Endothelial cell of umbilical vein (primary cell): Measurements from ENCODE around the gene GEMIN7. TPM values are rescaled to one million over a fixed set of nuclear protein-coding genes. Genes with fewer than 3 reads are reported as not detected.

ENCODE experiments used
- BruUV-seq: library from RNA; stranded (reverse); fragments of 400-500 nt; replicated peaks from 2 replicates; lab custom pipeline; 2021; lab: Mats Ljungman, UMichigan
- CTCF ChIA-PET: fragments of 300-600, 350-600 bp; sonication (Branson Sonifier 250); formaldehyde crosslinking; loops from one replicate; lab custom pipeline; 2021; ENCODE audit warnings: antibody characterized with exemption, inconsistent platforms; lab: Charles Lee
- POLR2A ChIA-PET: fragments of 300-600, 350-600 bp; sonication (Branson Sonifier 250); formaldehyde crosslinking; loops from one replicate; lab custom pipeline; 2021; ENCODE audit warnings: antibody characterized with exemption, inconsistent platforms; lab: Charles Lee
- DNase-seq: peaks from one replicate; pipeline ENCODE4 v3.0.0-alpha.2; 2011; ENCODE audit warnings: low read depth, low spot score
- FAIRE-seq: peaks from 2 replicates; lab custom pipeline; 2011; peaks lifted over from hg19 to GRCh38; lab: Jason Lieb, UNC
- H2AFZ ChIP-seq: 2 replicates; pipeline ENCODE4 v1.6.0; 2012; ENCODE audit warnings: low read depth, low read length, control low read depth, inconsistent platforms
- H3K27ac ChIP-seq: 2 replicates; pipeline ENCODE4 v1.5.1; 2011; ENCODE audit warnings: low read depth, mild to moderate bottlenecking, control low read depth, low read length, moderate library complexity; ENCODE audit not compliant: insufficient read depth
- H3K27me3 ChIP-seq, 2 experiments: 2 replicates each; pipeline versions ENCODE4 v1.6.0 to v1.6.1; 2011; ENCODE audit warnings: low read length in 2 of 2, mixed read lengths in 1 of 2; ENCODE audit not compliant: control insufficient read depth in 2 of 2, insufficient read depth in 2 of 2
- H3K36me3 ChIP-seq, 2 experiments: 2 replicates in 1 of 2; 3 replicates in 1 of 2; pipeline ENCODE4 v1.5.1; 2011; ENCODE audit warnings: low read length in 2 of 2, mild to moderate bottlenecking in 1 of 2, moderate library complexity in 1 of 2; ENCODE audit not compliant: control insufficient read depth in 2 of 2, insufficient read depth in 2 of 2; ENCODE audit errors: extremely low read depth in 1 of 2
- H3K4me1 ChIP-seq: 3 replicates; pipeline ENCODE4 v1.5.1; 2011; ENCODE audit warnings: mild to moderate bottlenecking, low read length; ENCODE audit not compliant: control insufficient read depth, insufficient read depth; ENCODE audit errors: extremely low read depth
- H3K4me2 ChIP-seq: 2 replicates; pipeline ENCODE4 v1.6.1; 2011; ENCODE audit warnings: low read length, control low read depth, mixed read lengths; ENCODE audit not compliant: insufficient read depth
- H3K4me3 ChIP-seq, 3 experiments: fragments of 200-600 bp in 1 of 3; sonication (generic), shearing (Covaris generic) in 1 of 3; replicated peaks in 1 of 3; 2 replicates each; pipeline ENCODE4 v1.5.1; 2011 to 2016; ENCODE audit warnings: control low read depth in 3 of 3, low read length in 3 of 3, mild to moderate bottlenecking in 2 of 3, inconsistent platforms in 1 of 3, low read depth in 1 of 3, moderate library complexity in 1 of 3; ENCODE audit not compliant: insufficient read depth in 1 of 3
- H3K79me2 ChIP-seq: 2 replicates; pipeline ENCODE4 v1.6.0; 2012; ENCODE audit warnings: low read length, inconsistent platforms; ENCODE audit not compliant: control insufficient read depth, insufficient read depth
- H3K9ac ChIP-seq: replicated peaks from 2 replicates; pipeline ENCODE3; 2011; ENCODE audit warnings: low read length, control low read depth; ENCODE audit not compliant: insufficient read depth; ENCODE audit errors: extremely low read depth
- H3K9me1 ChIP-seq: replicated peaks from 3 replicates; pipeline ENCODE4 v1.6.0; 2011; ENCODE audit warnings: mild to moderate bottlenecking, low read length; ENCODE audit not compliant: control insufficient read depth, insufficient read depth; ENCODE audit errors: extremely low read depth
- H3K9me3 ChIP-seq: replicated peaks from 2 replicates; pipeline ENCODE4 v1.5.1; 2012; ENCODE audit warnings: low read length, inconsistent platforms; ENCODE audit not compliant: control insufficient read depth, insufficient read depth
- H4K20me1 ChIP-seq: replicated peaks from 2 replicates; pipeline ENCODE3; 2011; ENCODE audit warnings: mild to moderate bottlenecking, low read length; ENCODE audit not compliant: control insufficient read depth, insufficient read depth; ENCODE audit errors: extremely low read depth
- EZH2 ChIP-seq: IDR thresholded peaks from 2 replicates; pipeline ENCODE4 v1.6.1; 2012; ENCODE audit warnings: borderline replicate concordance, low read depth, mild to moderate bottlenecking, moderate library complexity, low read length, inconsistent platforms; ENCODE audit not compliant: severe bottlenecking
- FOS ChIP-seq: IDR thresholded peaks from 2 replicates; pipeline ENCODE4 v1.6.1; 2011; ENCODE audit warnings: mild to moderate bottlenecking, low read length, moderate library complexity, borderline replicate concordance; ENCODE audit not compliant: insufficient read depth
- GATA2 ChIP-seq: IDR thresholded peaks from 2 replicates; pipeline ENCODE4 v1.7.0; 2011; ENCODE audit warnings: low read depth, mild to moderate bottlenecking, moderate library complexity, mixed read lengths, low read length; ENCODE audit not compliant: insufficient read length, insufficient read depth
- JUN ChIP-seq: IDR thresholded peaks from 2 replicates; pipeline ENCODE4 v1.6.1; 2011; ENCODE audit warnings: borderline replicate concordance, low read depth; ENCODE audit not compliant: insufficient read length, insufficient read depth
- MAX ChIP-seq: IDR thresholded peaks from 2 replicates; pipeline ENCODE4 v1.6.1; 2011; ENCODE audit not compliant: insufficient read depth, insufficient read length
- MYC ChIP-seq: IDR thresholded peaks from one replicate; pipeline ENCODE4 v1.6.1; 2011; ENCODE audit warnings: mild to moderate bottlenecking, low read depth, low read length
- POLR2A ChIP-seq: IDR thresholded peaks from 2 replicates; pipeline ENCODE4 v1.6.1; 2012; ENCODE audit warnings: low read depth, mild to moderate bottlenecking, control low read depth, low read length
- POLR2AphosphoS5 ChIP-seq: IDR thresholded peaks from 2 replicates; pipeline ENCODE4 v1.6.1; 2012; ENCODE audit warnings: low read depth, mild to moderate bottlenecking, control low read depth, low read length, moderate library complexity; ENCODE audit not compliant: insufficient read depth
- dilution Hi-C: fragments of 300-500 bp; cut with MboI; formaldehyde crosslinking; loops from one replicate; pipeline ENCODE4 v1.15.0; 2019; ENCODE audit warnings: low sequenced_read_pairs; ENCODE audit not compliant: extremely low pct_ligation_motif_present
- intact Hi-C: fragments of 100-400 bp; cut with micrococcal nuclease; formaldehyde crosslinking; loops from one replicate; pipeline ENCODE4 v1.10.0; 2022
- polyA plus RNA-seq, 4 experiments: library from polyadenylated mRNA; depleted of rRNA in 3 of 4; stranded (reverse) in 3 of 4; unstranded in 1 of 4; fragments of >200 nt; gene quantifications; 2 replicates each; pipeline versions ENCODE4 v1.2.1 to v1.2.3, GENCODE V29; 2011 to 2012; ENCODE audit warnings: missing spikeins in 1 of 4
- total RNA-seq: library from RNA; stranded (reverse); gene quantifications from 2 replicates; pipeline ENCODE4 v1.2.3, GENCODE V29; 2021
- TF ChIP-seq, protein P1 (sequence below), 2 donors: IDR thresholded peaks; 1 replicate in 1 of 2; 2 replicates in 1 of 2; pipeline ENCODE4 v1.5.1; 2011; ENCODE audit warnings: low read length in 2 of 2, mild to moderate bottlenecking in 2 of 2, moderate library complexity in 2 of 2, control low read depth in 1 of 2, inconsistent platforms in 1 of 2, low read depth in 1 of 2; ENCODE audit not compliant: insufficient read depth in 1 of 2; ENCODE audit errors: extremely low read depth in 1 of 2

The GEMIN7 gene
- total and polyA plus RNA-seq, 2 donors (not counting 3 experiments of a cell fraction or from before 2014, with no cell fraction given) = 34.2 to 53.7 TPM

GRCh38 chr19:45038931-45039893 is 39.8 kb upstream of the GEMIN7 start, which contains the start of gene CLASRP:
TSS of gene CLASRP (plus strand) at chr19:45039045. CDS start at chr19:45040213, 1,168 bp downstream.
- Histone ChIP-seq H3K4me3 (peak within 1 kb of the TSS; percentile 55 to 95 (median 69)), H3K27ac (peak within 1 kb of the TSS; percentile 74), H4K20me1 (peaks cover 3% of the 10 kb centered on the region), H3K4me2 (peak within 1 kb of the TSS; percentile 89), H3K36me3 (peaks cover 0 to 33% of the 10 kb centered on the region in 2 experiments), H3K79me2 (peaks cover 36% of the 10 kb centered on the region), H2AFZ (peak within 1 kb of the TSS; percentile 80), H3K4me1 (peaks cover 11% of the 10 kb centered on the region), H3K9me1 (no peaks in the 10 kb centered on the region), H3K27me3 (no peaks in the 10 kb centered on the region), H3K9me3 (no peaks in the 10 kb centered on the region), H3K9ac (peak within 1 kb of the TSS; percentile 83)
- ChIA-PET POLR2A (interaction anchor here (0.5 to 1.0 kb wide), 5 partner anchors 12 to 124 kb away, joined by 3 to 7 read pairs (median 3); partner anchors contain the start of gene CLPTM1), CTCF (interaction anchor here (1.1 to 3.2 kb wide), 6 partner anchors 12 to 52 kb away, joined by 3 to 23 read pairs (median 5); no protein-coding TSS in a partner anchor)
- TF ChIP-seq GATA2 (no peak), FOS (no peak), MAX (no peak), JUN (no peak), POLR2A (peak; percentile 91), POLR2AphosphoS5 (peak; percentile 91), EZH2 (no peak), MYC (no peak)
- TF ChIP-seq, protein P1, sequence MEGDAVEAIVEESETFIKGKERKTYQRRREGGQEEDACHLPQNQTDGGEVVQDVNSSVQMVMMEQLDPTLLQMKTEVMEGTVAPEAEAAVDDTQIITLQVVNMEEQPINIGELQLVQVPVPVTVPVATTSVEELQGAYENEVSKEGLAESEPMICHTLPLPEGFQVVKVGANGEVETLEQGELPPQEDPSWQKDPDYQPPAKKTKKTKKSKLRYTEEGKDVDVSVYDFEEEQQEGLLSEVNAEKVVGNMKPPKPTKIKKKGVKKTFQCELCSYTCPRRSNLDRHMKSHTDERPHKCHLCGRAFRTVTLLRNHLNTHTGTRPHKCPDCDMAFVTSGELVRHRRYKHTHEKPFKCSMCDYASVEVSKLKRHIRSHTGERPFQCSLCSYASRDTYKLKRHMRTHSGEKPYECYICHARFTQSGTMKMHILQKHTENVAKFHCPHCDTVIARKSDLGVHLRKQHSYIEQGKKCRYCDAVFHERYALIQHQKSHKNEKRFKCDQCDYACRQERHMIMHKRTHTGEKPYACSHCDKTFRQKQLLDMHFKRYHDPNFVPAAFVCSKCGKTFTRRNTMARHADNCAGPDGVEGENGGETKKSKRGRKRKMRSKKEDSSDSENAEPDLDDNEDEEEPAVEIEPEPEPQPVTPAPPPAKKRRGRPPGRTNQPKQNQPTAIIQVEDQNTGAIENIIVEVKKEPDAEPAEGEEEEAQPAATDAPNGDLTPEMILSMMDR (IDR thresholded peaks at IDR 0.05; ENCODE audit: extremely low read depth in 1 of 2, insufficient read depth in 1 of 2, low read depth in 1 of 2, low read length in 2 of 2) = no peak
- intact Hi-C loops (loop anchor here (1.0 to 5.0 kb wide), 2 partner anchors 37 to 38 kb away; partner anchors contain the start of genes GEMIN7 and ZNF296), dilution Hi-C loops (no loop called here)
- BruUV-seq = TSS peak; percentile 38
- FAIRE-seq (peak; percentile 96), DNase-seq (peak; percentile 85)
